ENCODE results near the gene QSER1.
A peak's percentile ranks its signal among the peaks of the same experiment; 100 is the strongest.
"Not testable (repeated sequence)": the region's sequence is repeated elsewhere in the genome, so short reads cannot be mapped to it uniquely, and the experiment has no call there.

The QSER1 gene

DNA sequence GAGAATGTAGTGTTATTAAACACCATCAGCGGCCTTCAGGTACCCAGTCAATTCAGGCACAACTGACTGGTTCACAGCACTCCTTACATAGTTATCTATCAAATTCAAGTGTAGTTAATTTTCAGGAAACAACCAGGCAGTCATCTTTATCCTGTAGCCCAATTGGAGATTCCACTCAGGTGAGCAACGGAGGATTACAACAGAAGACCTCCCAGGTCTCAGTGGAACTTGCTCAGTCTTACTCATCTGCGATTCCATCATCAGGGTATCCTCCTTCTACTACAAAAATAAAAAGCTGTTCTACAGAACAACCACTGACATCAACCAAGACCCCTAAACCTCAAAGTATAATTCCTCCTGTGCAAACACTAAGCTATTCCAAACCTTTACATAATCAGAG is 39.6 kb downstream of the QSER1 start:
- H3K4me3 Mint-ChIP-seq, result no peak overlapping the region
- H3K27ac Mint-ChIP-seq, result no peak overlapping the region
- H3K9me3 Mint-ChIP-seq, result no peaks in the 10 kb centered on the region
- ATAC-seq (replicated peaks) (no peak), DNase-seq (no peak)
- no peaks in the 10 kb centered on the region for H3K27me3 Mint-ChIP-seq
- H3K4me1 Mint-ChIP-seq, result peaks cover 0 to 2% of the 10 kb centered on the region in 2 donors
- peaks cover 37 to 47% of the 10 kb centered on the region in 2 donors for H3K36me3 Mint-ChIP-seq

DNA sequence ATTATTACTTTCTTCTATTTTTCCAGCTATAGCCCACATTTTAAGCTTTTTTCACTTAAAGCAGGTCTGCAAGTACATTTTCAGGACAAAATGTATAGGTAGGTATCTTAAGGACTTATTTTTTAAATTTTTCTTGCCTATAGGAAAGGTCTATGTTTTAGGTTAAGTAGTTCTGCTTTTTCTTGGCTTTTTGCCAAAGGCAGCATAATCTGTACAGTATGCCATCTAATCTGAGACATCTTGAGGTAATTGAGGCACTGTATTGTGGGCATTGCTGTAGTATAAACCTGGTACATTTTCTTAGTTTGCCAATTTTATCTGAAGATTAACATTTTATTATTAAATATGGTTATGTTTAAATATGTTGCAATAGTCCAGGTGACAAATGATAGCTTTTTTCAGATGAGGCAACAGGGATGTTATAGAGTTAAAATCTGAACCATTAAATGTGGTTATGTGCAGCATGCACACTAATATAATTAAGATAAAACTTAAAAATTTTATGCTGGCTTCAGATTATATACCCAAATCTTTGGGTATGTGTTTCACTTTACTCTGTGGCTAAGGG is 42.9 kb downstream of the QSER1 start:
- DNase-seq (no peak), ATAC-seq (replicated peaks) (no peak)
- H3K9me3 Mint-ChIP-seq, result no peaks in the 10 kb centered on the region
- peaks cover 5 to 7% of the 10 kb centered on the region in 2 donors for H3K4me1 Mint-ChIP-seq
- no peaks in the 10 kb centered on the region for H3K27me3 Mint-ChIP-seq
- no peak overlapping the region for H3K27ac Mint-ChIP-seq
- peaks cover 43 to 65% of the 10 kb centered on the region in 2 donors for H3K36me3 Mint-ChIP-seq
- H3K4me3 Mint-ChIP-seq, result no peak overlapping the region

DNA sequence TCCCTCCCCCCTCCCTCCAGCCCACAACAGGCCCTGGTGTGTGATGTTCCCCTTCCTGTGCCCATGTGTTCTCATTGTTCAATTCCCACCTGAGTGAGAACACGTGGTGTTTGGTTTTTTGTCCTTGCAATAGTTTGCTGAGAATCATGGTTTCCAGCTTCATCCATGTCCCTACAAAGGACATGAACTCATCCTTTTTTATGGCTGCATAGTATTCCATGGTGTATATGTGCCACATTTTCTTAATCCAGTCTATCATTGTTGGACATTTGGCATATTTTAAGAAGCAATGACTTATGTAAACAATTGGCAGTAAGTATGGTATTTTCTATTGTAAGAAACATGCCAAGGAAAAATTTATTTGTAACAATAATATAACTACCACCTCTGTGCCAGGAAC is 43.6 kb downstream of the QSER1 start:
- ATAC-seq (replicated peaks); H3K9me3 Mint-ChIP-seq; H3K4me3 Mint-ChIP-seq; H3K27ac Mint-ChIP-seq; DNase-seq; H3K27me3 Mint-ChIP-seq: not testable (repeated sequence)
- peaks cover 5 to 11% of the 10 kb centered on the region in 2 donors for H3K4me1 Mint-ChIP-seq
- peaks cover 43 to 69% of the 10 kb centered on the region in 2 donors for H3K36me3 Mint-ChIP-seq

DNA sequence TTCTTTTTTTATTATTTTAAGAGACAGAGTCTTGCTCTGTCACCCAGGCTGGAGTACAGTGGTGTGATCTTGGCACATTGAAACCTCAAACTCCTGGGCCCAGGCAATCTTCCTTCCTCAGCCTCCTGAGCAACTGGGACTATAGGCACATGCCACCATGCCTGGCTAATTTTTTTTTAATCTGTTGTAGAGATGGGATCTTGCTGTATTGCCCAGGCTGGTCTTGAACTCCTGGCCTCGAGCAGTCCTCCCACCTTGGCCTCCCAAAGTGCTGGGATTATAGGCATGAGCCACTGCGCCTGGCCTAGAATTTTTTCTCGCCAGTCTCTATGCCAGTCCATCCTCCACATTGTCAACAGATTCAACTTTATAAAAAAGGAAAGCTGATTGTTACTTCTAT is 44.7 kb downstream of the QSER1 start:
- not testable (repeated sequence) for H3K4me3 Mint-ChIP-seq; ATAC-seq (replicated peaks); DNase-seq; H3K9me3 Mint-ChIP-seq; H3K27ac Mint-ChIP-seq; H3K27me3 Mint-ChIP-seq
- Mint-ChIP-seq H3K4me1 (peaks cover 5 to 11% of the 10 kb centered on the region in 2 donors), H3K36me3 (peaks cover 36 to 61% of the 10 kb centered on the region in 2 donors)

DNA sequence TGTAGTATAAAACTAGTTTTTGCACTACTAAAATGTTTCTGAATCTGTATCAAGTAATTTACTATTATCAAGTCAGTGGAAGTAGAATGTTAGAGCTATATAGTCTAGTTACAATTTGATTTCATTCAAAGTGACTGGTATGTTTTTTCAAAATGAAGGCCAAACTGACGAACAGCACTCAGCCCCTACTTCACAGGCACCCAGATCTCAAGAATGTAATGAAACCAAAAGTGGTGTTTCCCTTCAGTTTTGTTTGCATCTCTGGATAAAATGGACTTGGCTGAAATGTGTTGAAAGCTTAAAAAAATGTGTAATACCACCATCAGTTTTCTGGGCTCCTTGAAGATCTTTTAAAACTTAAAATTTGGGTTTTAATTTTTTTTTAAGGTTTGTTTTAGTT is 46.4 kb downstream of the QSER1 start:
- H3K36me3 Mint-ChIP-seq, result peaks cover 25 to 49% of the 10 kb centered on the region in 2 donors
- no peaks in the 10 kb centered on the region for H3K27me3 Mint-ChIP-seq
- H3K27ac Mint-ChIP-seq, result no peak overlapping the region
- DNase-seq, result no peak
- peaks cover 3 to 11% of the 10 kb centered on the region in 2 donors for H3K4me1 Mint-ChIP-seq
- H3K9me3 Mint-ChIP-seq, result no peaks in the 10 kb centered on the region
- H3K4me3 Mint-ChIP-seq, result no peak overlapping the region
- ATAC-seq (replicated peaks), result no peak

DNA sequence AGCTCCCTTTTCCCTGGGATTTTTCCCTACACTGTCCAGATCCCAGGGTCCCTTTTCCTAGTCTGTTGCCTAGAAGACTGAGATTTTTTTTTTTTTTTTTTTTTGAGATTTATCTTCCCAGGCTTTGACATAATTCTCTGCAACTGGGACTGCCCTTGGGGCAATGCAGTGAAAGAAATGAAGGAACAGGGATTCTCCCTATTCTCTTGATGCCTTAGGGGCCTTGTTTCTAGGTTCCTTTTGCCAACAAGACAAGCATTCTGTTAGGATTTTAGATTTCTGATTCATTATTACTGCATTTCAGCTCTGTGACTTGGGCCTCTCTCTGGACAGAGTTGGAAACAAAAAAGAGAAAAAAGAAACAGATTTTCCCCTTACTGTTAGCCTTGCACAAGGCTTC is 47.3 kb downstream of the QSER1 start:
- H3K9me3 Mint-ChIP-seq, result no peaks in the 10 kb centered on the region
- peaks cover 3 to 11% of the 10 kb centered on the region in 2 donors for H3K4me1 Mint-ChIP-seq
- ATAC-seq (replicated peaks), result no peak
- peaks cover 19 to 42% of the 10 kb centered on the region in 2 donors for H3K36me3 Mint-ChIP-seq
- no peak for DNase-seq
- H3K4me3 Mint-ChIP-seq, result no peak overlapping the region
- no peak overlapping the region for H3K27ac Mint-ChIP-seq
- no peaks in the 10 kb centered on the region for H3K27me3 Mint-ChIP-seq

DNA sequence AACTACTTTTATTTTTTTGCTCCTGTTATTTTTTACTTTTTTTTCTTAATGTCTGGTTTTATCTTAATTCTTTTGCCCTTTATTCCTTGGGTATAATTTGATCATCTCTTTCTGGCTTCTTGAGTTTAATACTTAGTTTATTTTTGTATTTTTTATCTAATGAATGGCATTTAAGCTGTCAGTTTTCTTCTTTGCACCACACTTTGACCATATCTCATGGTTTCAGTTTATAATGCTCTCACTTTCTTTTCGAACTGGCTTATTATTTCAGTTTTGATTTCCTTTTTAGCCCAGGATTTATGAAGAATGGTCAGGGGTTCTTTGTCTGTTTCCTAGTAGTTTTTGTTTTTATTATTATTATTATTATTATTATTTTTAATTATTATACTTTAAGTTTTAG is 48.3 kb downstream of the QSER1 start:
- no peak for ATAC-seq (replicated peaks)
- Mint-ChIP-seq H3K36me3 (peaks cover 21 to 42% of the 10 kb centered on the region in 2 donors), H3K4me3 (no peak overlapping the region), H3K4me1 (peaks cover 3 to 11% of the 10 kb centered on the region in 2 donors), H3K27ac (no peak overlapping the region), H3K27me3 (no peaks in the 10 kb centered on the region), H3K9me3 (peaks cover 0 to 1% of the 10 kb centered on the region in 2 donors)
- DNase-seq, result no peak

DNA sequence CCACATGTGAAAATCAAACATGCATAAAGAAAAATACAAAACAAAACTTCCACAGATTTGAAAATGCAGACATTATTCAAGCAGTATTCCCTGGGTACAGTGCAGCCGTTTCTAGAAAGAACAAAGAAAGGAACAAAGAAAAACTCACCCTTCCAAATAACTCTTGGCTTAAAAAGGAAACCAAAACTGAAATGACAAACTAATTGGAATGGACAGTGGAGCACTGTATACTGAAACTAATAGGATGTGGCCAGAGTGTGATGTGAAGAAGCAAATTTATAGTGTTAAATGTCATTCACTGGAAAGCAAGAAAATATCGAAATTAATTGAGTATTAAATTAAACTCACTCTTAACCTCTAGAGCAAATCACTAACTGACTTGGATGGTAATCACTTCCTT is 55.4 kb downstream of the QSER1 start:
- Mint-ChIP-seq H3K4me3 (no peak overlapping the region), H3K27ac (no peak overlapping the region), H3K36me3 (peaks cover 19 to 29% of the 10 kb centered on the region in 2 donors), H3K4me1 (no peaks in the 10 kb centered on the region), H3K27me3 (no peaks in the 10 kb centered on the region), H3K9me3 (peaks cover 0 to 3% of the 10 kb centered on the region in 2 donors)
- no peak for DNase-seq
- no peak for ATAC-seq (replicated peaks)

DNA sequence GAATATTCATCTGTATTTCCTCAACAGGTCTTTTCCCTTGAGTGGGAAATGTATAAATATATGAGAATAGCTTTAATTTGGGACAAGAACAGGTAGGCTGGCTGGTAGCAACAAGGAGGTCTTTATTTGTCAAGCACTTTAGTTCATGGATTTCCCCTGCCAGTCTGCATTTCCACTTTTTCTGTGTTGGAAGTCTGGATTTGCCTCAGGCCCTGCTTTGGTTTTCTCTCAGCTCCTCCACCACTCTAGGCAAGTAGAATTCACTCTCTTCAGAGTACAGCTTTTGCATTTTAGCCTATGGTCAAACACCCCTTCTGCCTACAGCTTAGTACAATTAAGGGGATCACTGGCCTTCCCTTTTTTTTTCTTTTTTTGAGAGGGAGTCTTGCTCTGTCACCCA is 57.1 kb downstream of the QSER1 start:
- ATAC-seq (replicated peaks), result no peak
- H3K27ac Mint-ChIP-seq, result peak overlapping the region; percentile 31
- DNase-seq, result no peak
- H3K4me3 Mint-ChIP-seq, result no peak overlapping the region
- H3K27me3 Mint-ChIP-seq, result no peaks in the 10 kb centered on the region
- H3K4me1 Mint-ChIP-seq, result no peaks in the 10 kb centered on the region
- peaks cover 0 to 3% of the 10 kb centered on the region in 2 donors for H3K9me3 Mint-ChIP-seq
- peaks cover 20 to 29% of the 10 kb centered on the region in 2 donors for H3K36me3 Mint-ChIP-seq

DNA sequence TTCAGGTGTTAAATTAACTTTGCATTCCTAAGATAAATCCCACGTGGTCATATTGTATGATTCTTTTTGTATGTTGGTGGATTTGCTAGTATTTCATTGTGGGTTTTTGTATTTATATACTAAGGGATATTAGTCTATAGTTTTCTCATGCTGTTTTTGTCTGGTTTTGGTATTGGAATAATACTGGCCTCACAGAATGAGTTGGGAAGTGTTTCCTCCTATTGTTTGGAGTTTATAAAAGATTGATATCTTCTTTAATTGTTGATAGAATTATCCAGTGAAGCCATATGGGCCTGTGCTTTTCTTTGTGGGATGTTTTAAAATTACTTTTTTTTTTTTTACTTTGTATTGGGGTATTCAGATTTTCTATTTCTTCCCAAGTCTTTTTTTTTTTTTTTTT is 59.8 kb downstream of the QSER1 start:
- H3K9me3 Mint-ChIP-seq, result peaks cover 0 to 2% of the 10 kb centered on the region in 2 donors
- H3K4me1 Mint-ChIP-seq, result no peaks in the 10 kb centered on the region
- ATAC-seq (replicated peaks) (no peak), DNase-seq (no peak)
- no peak overlapping the region for H3K4me3 Mint-ChIP-seq
- no peaks in the 10 kb centered on the region for H3K27me3 Mint-ChIP-seq
- no peak overlapping the region for H3K27ac Mint-ChIP-seq
- peaks cover 18 to 25% of the 10 kb centered on the region in 2 donors for H3K36me3 Mint-ChIP-seq

DNA sequence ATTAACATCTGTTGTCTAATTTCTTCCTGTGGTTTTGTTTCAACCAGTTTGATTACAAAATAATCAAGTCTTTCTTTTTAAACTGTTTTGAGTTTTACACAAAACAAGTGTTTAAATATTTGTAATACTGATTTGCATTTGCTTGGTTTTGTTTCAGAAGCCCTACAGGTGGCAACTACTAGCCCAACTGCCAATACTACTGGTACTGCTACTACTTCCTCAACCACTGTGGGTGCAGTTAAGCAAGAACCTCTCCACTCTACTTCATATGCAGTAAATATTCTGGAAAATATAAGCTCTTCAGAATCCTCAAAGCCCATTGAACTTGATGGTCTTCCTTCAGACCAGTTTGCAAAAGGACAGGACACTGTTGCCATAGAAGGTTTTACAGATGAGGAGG is 61.1 kb downstream of the QSER1 start:
- no peak overlapping the region for H3K4me3 Mint-ChIP-seq
- DNase-seq, result no peak
- ATAC-seq (replicated peaks), result no peak
- no peak overlapping the region for H3K27ac Mint-ChIP-seq
- H3K4me1 Mint-ChIP-seq, result no peaks in the 10 kb centered on the region
- peaks cover 11 to 13% of the 10 kb centered on the region in 2 donors for H3K36me3 Mint-ChIP-seq
- H3K27me3 Mint-ChIP-seq, result no peaks in the 10 kb centered on the region
- no peaks in the 10 kb centered on the region for H3K9me3 Mint-ChIP-seq

DNA sequence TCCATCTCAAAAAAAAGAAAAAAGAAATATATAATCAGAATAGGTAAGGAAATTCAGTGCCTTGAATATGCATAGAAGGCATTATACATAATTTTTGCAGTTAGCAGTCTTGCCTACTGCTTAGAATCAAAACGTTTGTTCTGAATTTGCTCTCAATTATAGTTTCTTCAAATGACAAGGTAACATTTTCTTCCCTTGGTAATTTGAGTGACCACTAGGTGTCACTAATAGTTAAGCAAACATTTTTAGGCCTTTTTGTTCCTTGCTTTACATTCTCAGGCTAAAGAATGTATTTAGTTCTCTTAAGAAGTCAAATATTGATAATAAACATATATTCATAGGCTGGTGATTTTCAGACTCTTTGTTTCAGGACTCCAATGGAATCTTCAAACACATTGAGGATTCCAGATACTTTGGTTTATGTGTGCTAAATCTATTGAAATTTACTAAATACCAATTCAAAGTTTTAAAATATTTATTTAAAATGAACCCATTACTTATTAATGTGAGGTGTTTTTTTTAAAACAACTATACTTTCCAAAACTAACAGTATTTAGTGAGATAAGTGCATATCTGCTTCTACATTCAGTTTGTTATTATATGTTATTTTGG is 68.0 kb downstream of the QSER1 start:
- Mint-ChIP-seq H3K9me3 (no peaks in the 10 kb centered on the region), H3K27me3 (no peaks in the 10 kb centered on the region), H3K4me1 (no peaks in the 10 kb centered on the region), H3K27ac (no peak overlapping the region), H3K36me3 (peaks cover 22 to 25% of the 10 kb centered on the region in 2 donors), H3K4me3 (no peak overlapping the region)
- no peak for ATAC-seq (replicated peaks)
- DNase-seq, result no peak

DNA sequence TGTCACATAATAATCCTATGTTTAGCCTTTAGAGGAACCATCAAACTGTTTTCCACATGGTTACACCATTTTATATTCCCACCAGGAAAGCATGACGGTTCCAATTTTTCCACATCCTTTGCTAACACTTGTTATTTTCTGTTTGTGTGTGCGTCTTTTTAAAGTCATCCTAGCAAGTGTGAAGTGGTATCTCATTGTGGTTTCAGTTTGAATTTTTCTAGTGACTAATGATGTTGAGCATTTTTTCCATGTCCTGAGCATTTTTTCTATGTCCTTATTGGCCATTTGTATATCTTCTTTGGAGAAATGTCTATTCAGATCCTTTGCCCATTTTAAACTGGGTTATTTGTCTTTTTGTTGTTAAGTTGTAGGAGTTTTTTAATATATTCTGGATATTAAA is 69.4 kb downstream of the QSER1 start:
- H3K9me3 Mint-ChIP-seq, result no peaks in the 10 kb centered on the region
- H3K27me3 Mint-ChIP-seq, result no peaks in the 10 kb centered on the region
- no peak overlapping the region for H3K27ac Mint-ChIP-seq
- H3K4me3 Mint-ChIP-seq, result no peak overlapping the region
- H3K4me1 Mint-ChIP-seq, result no peaks in the 10 kb centered on the region
- H3K36me3 Mint-ChIP-seq, result peaks cover 20 to 26% of the 10 kb centered on the region in 2 donors
- DNase-seq, result no peak
- no peak for ATAC-seq (replicated peaks)

DNA sequence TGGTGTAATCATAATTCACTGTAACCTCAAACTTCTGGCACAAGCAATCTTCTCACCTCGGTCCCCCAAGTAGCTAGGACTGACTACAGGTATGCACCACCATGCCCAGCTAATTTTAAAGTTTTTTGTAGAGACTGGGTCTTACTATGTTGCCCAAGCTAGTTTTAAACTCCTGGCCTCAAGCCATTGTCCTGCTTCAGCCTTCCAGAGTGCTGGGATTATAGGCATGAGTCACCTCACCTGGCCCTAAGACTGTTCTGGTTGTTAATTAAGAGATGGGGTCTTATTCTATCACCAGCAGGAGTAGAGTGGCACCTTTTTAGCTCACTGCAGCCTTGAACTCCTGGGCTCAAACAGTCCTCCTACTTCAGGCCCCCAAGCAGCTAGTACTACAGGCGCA is 71.1 kb downstream of the QSER1 start:
- no peak for ATAC-seq (replicated peaks)
- no peaks in the 10 kb centered on the region for H3K9me3 Mint-ChIP-seq
- no peaks in the 10 kb centered on the region for H3K27me3 Mint-ChIP-seq
- no peaks in the 10 kb centered on the region for H3K4me1 Mint-ChIP-seq
- no peak overlapping the region for H3K27ac Mint-ChIP-seq
- no peak overlapping the region for H3K4me3 Mint-ChIP-seq
- H3K36me3 Mint-ChIP-seq, result peaks cover 26 to 33% of the 10 kb centered on the region in 2 donors
- DNase-seq, result no peak

DNA sequence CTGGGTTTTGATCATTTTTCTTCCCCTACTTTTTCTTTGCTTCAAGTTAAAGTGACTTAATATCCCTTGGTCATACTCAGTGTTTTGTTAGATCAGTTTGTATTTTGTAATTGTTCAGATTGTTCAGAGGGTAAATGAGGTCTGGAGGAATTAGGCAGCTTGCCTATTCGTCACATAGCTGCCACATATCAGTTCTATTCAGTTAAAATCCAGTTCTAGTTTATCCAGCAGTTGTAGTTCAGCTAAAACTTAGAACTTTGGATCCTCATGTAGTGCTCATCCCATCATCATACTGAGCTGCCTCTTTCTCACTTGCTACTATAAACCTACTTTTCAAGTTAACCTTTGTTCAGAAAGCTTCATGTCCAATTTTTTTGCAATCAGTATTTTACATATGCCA is 75.9 kb downstream of the QSER1 start:
- Mint-ChIP-seq H3K27ac (no peak overlapping the region), H3K4me1 (no peaks in the 10 kb centered on the region), H3K36me3 (peaks cover 21 to 28% of the 10 kb centered on the region in 2 donors), H3K4me3 (no peak overlapping the region), H3K27me3 (no peaks in the 10 kb centered on the region), H3K9me3 (no peaks in the 10 kb centered on the region)
- DNase-seq, result no peak
- ATAC-seq (replicated peaks), result no peak
